Measurements from ENCODE around the gene GET4.
"Not testable (repeated sequence)": the region's sequence is repeated elsewhere in the genome, so short reads cannot be mapped to it uniquely, and the experiment has no call there.

Gene GET4

GRCh38 chr7:937856-938484, 61.6 kb downstream of the GET4 start:
- Histone ChIP-seq H3K9me3 (ENCODE audit: insufficient read depth, low read length) (peaks cover 3% of the 10 kb centered on the region; the same call in 1 of the 2 replicates), H3K4me2 (ENCODE audit: low read length) (no peak overlapping the region), H4K20me1 (ENCODE audit: insufficient read depth, low read length) (no peaks in the 10 kb centered on the region), H3K4me1 (ENCODE audit: low read length) (peaks cover 42% of the 10 kb centered on the region), H3K27ac (ENCODE audit: low read length) (no peak overlapping the region), H3K4me3 (ENCODE audit: low read length) (no peak overlapping the region), H3K79me2 (ENCODE audit: low read length) (no peaks in the 10 kb centered on the region), H3K9ac (ENCODE audit: low read length) (no peak overlapping the region), H3K27me3 (ENCODE audit: low read depth, low read length) (peaks cover 8% of the 10 kb centered on the region; the same call in 1 of the 2 replicates), H3K36me3 (replicated peaks; ENCODE audit: low read depth, low read length) (peaks cover 2% of the 10 kb centered on the region), H2AFZ (ENCODE audit: low read depth, low read length) (no peak overlapping the region)
- no peak for TF ChIP-seq EZH2phosphoT487 (IDR thresholded peaks at IDR 0.05; ENCODE audit: low read depth)
- TF ChIP-seq CTCF (IDR thresholded peaks at IDR 0.05; ENCODE audit: low read depth, low read length) = no peak

- Histone ChIP-seq H3K4me2 (ENCODE audit: low read length) (no peak overlapping the region), H2AFZ (ENCODE audit: low read depth, low read length) (no peak overlapping the region), H3K9me3 (ENCODE audit: insufficient read depth, low read length) (peaks cover 3% of the 10 kb centered on the region; the same call in 1 of the 2 replicates), H3K4me1 (ENCODE audit: low read length) (peaks cover 42% of the 10 kb centered on the region), H3K79me2 (ENCODE audit: low read length) (no peaks in the 10 kb centered on the region), H3K4me3 (ENCODE audit: low read length) (no peak overlapping the region), H3K9ac (ENCODE audit: low read length) (no peak overlapping the region), H3K36me3 (replicated peaks; ENCODE audit: low read depth, low read length) (peaks cover 2% of the 10 kb centered on the region), H4K20me1 (ENCODE audit: insufficient read depth, low read length) (no peaks in the 10 kb centered on the region), H3K27me3 (ENCODE audit: low read depth, low read length) (peaks cover 8% of the 10 kb centered on the region; the same call in 1 of the 2 replicates), H3K27ac (ENCODE audit: low read length) (no peak overlapping the region)
- no peak for TF ChIP-seq CTCF (IDR thresholded peaks at IDR 0.05; ENCODE audit: low read depth, low read length)
- TF ChIP-seq EZH2phosphoT487 (IDR thresholded peaks at IDR 0.05; ENCODE audit: low read depth) = no peak
These were observed 62.3 kb downstream of the GET4 start for GRCh38 chr7:938546-939185.

- TF ChIP-seq CTCF (IDR thresholded peaks at IDR 0.05; ENCODE audit: low read depth, low read length) = no peak
- TF ChIP-seq EZH2phosphoT487 (IDR thresholded peaks at IDR 0.05; ENCODE audit: low read depth) = no peak
- Histone ChIP-seq H3K36me3 (replicated peaks; ENCODE audit: low read depth, low read length) (peaks cover 2% of the 10 kb centered on the region), H3K4me3 (ENCODE audit: low read length) (no peak overlapping the region), H3K4me2 (ENCODE audit: low read length) (no peak overlapping the region), H3K4me1 (ENCODE audit: low read length) (peaks cover 37% of the 10 kb centered on the region), H4K20me1 (ENCODE audit: insufficient read depth, low read length) (no peaks in the 10 kb centered on the region), H3K27me3 (ENCODE audit: low read depth, low read length) (peaks cover 8% of the 10 kb centered on the region; the same call in 1 of the 2 replicates), H2AFZ (ENCODE audit: low read depth, low read length) (no peak overlapping the region), H3K79me2 (ENCODE audit: low read length) (no peaks in the 10 kb centered on the region), H3K9me3 (ENCODE audit: insufficient read depth, low read length) (peaks cover 3% of the 10 kb centered on the region; the same call in 1 of the 2 replicates), H3K27ac (ENCODE audit: low read length) (no peak overlapping the region), H3K9ac (ENCODE audit: low read length) (no peak overlapping the region)
These were observed 63.5 kb downstream of the GET4 start for GRCh38 chr7:939843-940242.

GRCh38 chr7:940599-941408, 64.5 kb downstream of the GET4 start:
- no peak overlapping the region for H2AFZ ChIP-seq (ENCODE audit: low read depth, low read length)
- no peaks in the 10 kb centered on the region for H4K20me1 ChIP-seq (ENCODE audit: insufficient read depth, low read length)
- H3K27ac ChIP-seq (ENCODE audit: low read length) = peak overlapping the region; percentile 21; the same call in 1 of the 2 replicates
- no peaks in the 10 kb centered on the region for H3K79me2 ChIP-seq (ENCODE audit: low read length)
- H3K9ac ChIP-seq (ENCODE audit: low read length) = no peak overlapping the region
- H3K4me3 ChIP-seq (ENCODE audit: low read length) = no peak overlapping the region
- peaks cover 3% of the 10 kb centered on the region; the same call in 1 of the 2 replicates for H3K9me3 ChIP-seq (ENCODE audit: insufficient read depth, low read length)
- H3K27me3 ChIP-seq (ENCODE audit: low read depth, low read length) = peaks cover 8% of the 10 kb centered on the region; the same call in 1 of the 2 replicates
- no peak for TF ChIP-seq EZH2phosphoT487 (IDR thresholded peaks at IDR 0.05; ENCODE audit: low read depth)
- TF ChIP-seq CTCF (IDR thresholded peaks at IDR 0.05; ENCODE audit: low read depth, low read length) = no peak
- peak overlapping the region; percentile 19; the same call in 1 of the 2 replicates for H3K4me2 ChIP-seq (ENCODE audit: low read length)
- H3K4me1 ChIP-seq (ENCODE audit: low read length) = peaks cover 28% of the 10 kb centered on the region
- peaks cover 2% of the 10 kb centered on the region for H3K36me3 ChIP-seq (replicated peaks; ENCODE audit: low read depth, low read length)

GRCh38 chr7:943793-944192, 67.4 kb downstream of the GET4 start:
- not testable (repeated sequence) for H3K9me3 ChIP-seq (ENCODE audit: insufficient read depth, low read length); H3K79me2 ChIP-seq (ENCODE audit: low read length); H3K4me3 ChIP-seq (ENCODE audit: low read length); H4K20me1 ChIP-seq (ENCODE audit: insufficient read depth, low read length); H3K36me3 ChIP-seq (replicated peaks; ENCODE audit: low read depth, low read length); H2AFZ ChIP-seq (ENCODE audit: low read depth, low read length); H3K27me3 ChIP-seq (ENCODE audit: low read depth, low read length); H3K4me2 ChIP-seq (ENCODE audit: low read length); H3K9ac ChIP-seq (ENCODE audit: low read length); H3K27ac ChIP-seq (ENCODE audit: low read length)
- H3K4me1 ChIP-seq (ENCODE audit: low read length) = peaks cover 17% of the 10 kb centered on the region
